Endodermal cell (in vitro differentiated cells): ENCODE measurements around the gene SOX6. TPM values are rescaled to one million over a fixed set of nuclear protein-coding genes. Genes with fewer than 3 reads are reported as not detected.

ENCODE experiments used
- DNase-seq: peaks from one replicate; pipeline ENCODE4 v3.0.0-alpha.2; 2017
- H3K27ac ChIP-seq: 2 replicates; pipeline ENCODE4 v1.5.1; 2013; ENCODE audit warnings: mild to moderate bottlenecking, low read depth, low read length, moderate library complexity
- H3K27me3 ChIP-seq: 2 replicates; pipeline ENCODE4 v1.6.1; 2013; ENCODE audit warnings: mild to moderate bottlenecking, low read length, moderate library complexity; ENCODE audit not compliant: insufficient read depth, control insufficient read depth, poor library complexity, severe bottlenecking
- H3K36me3 ChIP-seq: 2 replicates; pipeline ENCODE4 v1.7.0; 2013; ENCODE audit warnings: mild to moderate bottlenecking, low read length, moderate library complexity; ENCODE audit not compliant: control insufficient read depth, insufficient read depth
- H3K4me1 ChIP-seq: one replicate; pipeline ENCODE4 v1.7.0; 2013; ENCODE audit warnings: low read length; ENCODE audit not compliant: control insufficient read depth, insufficient read depth
- H3K4me3 ChIP-seq: 2 replicates; pipeline ENCODE4 v1.5.1; 2013; ENCODE audit warnings: mild to moderate bottlenecking, low read length, moderate library complexity
- H3K9ac ChIP-seq: 2 replicates; pipeline ENCODE4 v1.6.1; 2013; ENCODE audit warnings: mild to moderate bottlenecking, low read length, moderate library complexity; ENCODE audit not compliant: poor library complexity, severe bottlenecking; ENCODE audit errors: extremely low read depth
- H3K9me3 ChIP-seq: 2 replicates; pipeline ENCODE4 v1.6.1; 2013; ENCODE audit warnings: mild to moderate bottlenecking, low read length, moderate library complexity; ENCODE audit not compliant: control insufficient read depth
- H3K27ac Mint-ChIP-seq: 2 replicates; pipeline ENCODE4 v1.8.0; 2020; ENCODE audit warnings: mixed read lengths
- H3K27me3 Mint-ChIP-seq: 2 replicates; pipeline ENCODE4 v1.8.0; 2021; ENCODE audit warnings: mild to moderate bottlenecking, mixed read lengths; ENCODE audit not compliant: insufficient read depth
- H3K36me3 Mint-ChIP-seq: 2 replicates; pipeline ENCODE4 v1.8.0; 2020; ENCODE audit warnings: low read depth, mixed read lengths
- H3K4me1 Mint-ChIP-seq: 2 replicates; pipeline ENCODE4 v1.8.0; 2020; ENCODE audit warnings: mixed read lengths
- H3K4me3 Mint-ChIP-seq: 2 replicates; pipeline ENCODE4 v1.8.0; 2020; ENCODE audit warnings: mild to moderate bottlenecking, moderate library complexity, mixed read lengths
- H3K9me3 Mint-ChIP-seq: 2 replicates; pipeline ENCODE4 v1.8.0; 2020; ENCODE audit warnings: mild to moderate bottlenecking, mixed read lengths
- WGBS, 2 experiments: methylation state at CpG; one replicate each; pipeline versions ENCODE4 v1.1.5 to v1.1.7; 2013; ENCODE audit warnings: missing lambda C conversion rate in 2 of 2, mixed read lengths in 1 of 2; ENCODE audit not compliant: insufficient coverage in 1 of 2, insufficient read length in 1 of 2; 5-methylcytosine and 5-hydroxymethylcytosine counted together
- total RNA-seq, 2 donors: library from RNA; stranded (reverse); fragmentation: NEBNext Ultra II Directional in 1 of 2; extraction: Animal tissue kit (Norgen Biotek cat#: 25700) in 1 of 2; gene quantifications; 2 replicates in 1 of 2; 3 replicates in 1 of 2; pipeline ENCODE4 v1.2.1, GENCODE V29; 2021
- TF ChIP-seq, protein P1 (sequence below): fragments of 200-600 bp; sonication (generic); conservative IDR thresholded peaks from 2 replicates; pipeline ENCODE4 v1.5.0; 2021; ENCODE audit warnings: antibody characterized with exemption, mild to moderate bottlenecking

Gene SOX6
- total RNA-seq, 2 donors from 2014 or later: 0.13 to 0.20 TPM

DNA sequence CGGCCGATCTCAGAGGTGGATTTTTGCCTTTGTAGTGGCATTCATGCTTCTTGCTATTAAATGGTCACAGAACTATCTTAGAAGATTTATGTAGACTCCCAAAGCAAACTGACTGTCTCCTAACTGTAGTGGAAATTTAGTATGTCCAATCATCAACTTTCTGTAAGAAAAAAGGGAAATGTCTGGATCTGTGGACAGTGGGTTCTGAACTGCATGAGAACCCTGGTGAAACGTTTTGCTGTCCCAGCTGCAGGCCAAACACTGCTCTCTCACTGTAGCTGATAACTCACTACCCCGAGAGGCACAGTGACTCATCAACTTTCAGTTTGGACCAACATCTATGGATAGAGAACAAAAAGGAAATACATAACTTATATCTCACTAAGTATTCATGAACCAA is 387.1 kb downstream of the SOX6 start:
- Histone ChIP-seq H3K9me3 (no peaks in the 10 kb centered on the region), H3K9ac (no peak overlapping the region), H3K27me3 (no peaks in the 10 kb centered on the region), H3K4me1 (no peaks in the 10 kb centered on the region), H3K27ac (no peak overlapping the region), H3K36me3 (no peaks in the 10 kb centered on the region), H3K4me3 (no peak overlapping the region)
- DNase-seq: peak; percentile 53
- no peak overlapping the region for H3K4me3 Mint-ChIP-seq
- peak overlapping the region; percentile 80 for H3K27ac Mint-ChIP-seq
- H3K36me3 Mint-ChIP-seq: no peaks in the 10 kb centered on the region
- TF ChIP-seq, protein P1, sequence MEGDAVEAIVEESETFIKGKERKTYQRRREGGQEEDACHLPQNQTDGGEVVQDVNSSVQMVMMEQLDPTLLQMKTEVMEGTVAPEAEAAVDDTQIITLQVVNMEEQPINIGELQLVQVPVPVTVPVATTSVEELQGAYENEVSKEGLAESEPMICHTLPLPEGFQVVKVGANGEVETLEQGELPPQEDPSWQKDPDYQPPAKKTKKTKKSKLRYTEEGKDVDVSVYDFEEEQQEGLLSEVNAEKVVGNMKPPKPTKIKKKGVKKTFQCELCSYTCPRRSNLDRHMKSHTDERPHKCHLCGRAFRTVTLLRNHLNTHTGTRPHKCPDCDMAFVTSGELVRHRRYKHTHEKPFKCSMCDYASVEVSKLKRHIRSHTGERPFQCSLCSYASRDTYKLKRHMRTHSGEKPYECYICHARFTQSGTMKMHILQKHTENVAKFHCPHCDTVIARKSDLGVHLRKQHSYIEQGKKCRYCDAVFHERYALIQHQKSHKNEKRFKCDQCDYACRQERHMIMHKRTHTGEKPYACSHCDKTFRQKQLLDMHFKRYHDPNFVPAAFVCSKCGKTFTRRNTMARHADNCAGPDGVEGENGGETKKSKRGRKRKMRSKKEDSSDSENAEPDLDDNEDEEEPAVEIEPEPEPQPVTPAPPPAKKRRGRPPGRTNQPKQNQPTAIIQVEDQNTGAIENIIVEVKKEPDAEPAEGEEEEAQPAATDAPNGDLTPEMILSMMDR: no peak
- no peaks in the 10 kb centered on the region for H3K27me3 Mint-ChIP-seq
- WGBS, 2 experiments: 62 to 84% methylated on average over 2 to 4 of the region's 4 CpGs
- no peaks in the 10 kb centered on the region for H3K9me3 Mint-ChIP-seq
- H3K4me1 Mint-ChIP-seq: peaks cover 26% of the 10 kb centered on the region

DNA sequence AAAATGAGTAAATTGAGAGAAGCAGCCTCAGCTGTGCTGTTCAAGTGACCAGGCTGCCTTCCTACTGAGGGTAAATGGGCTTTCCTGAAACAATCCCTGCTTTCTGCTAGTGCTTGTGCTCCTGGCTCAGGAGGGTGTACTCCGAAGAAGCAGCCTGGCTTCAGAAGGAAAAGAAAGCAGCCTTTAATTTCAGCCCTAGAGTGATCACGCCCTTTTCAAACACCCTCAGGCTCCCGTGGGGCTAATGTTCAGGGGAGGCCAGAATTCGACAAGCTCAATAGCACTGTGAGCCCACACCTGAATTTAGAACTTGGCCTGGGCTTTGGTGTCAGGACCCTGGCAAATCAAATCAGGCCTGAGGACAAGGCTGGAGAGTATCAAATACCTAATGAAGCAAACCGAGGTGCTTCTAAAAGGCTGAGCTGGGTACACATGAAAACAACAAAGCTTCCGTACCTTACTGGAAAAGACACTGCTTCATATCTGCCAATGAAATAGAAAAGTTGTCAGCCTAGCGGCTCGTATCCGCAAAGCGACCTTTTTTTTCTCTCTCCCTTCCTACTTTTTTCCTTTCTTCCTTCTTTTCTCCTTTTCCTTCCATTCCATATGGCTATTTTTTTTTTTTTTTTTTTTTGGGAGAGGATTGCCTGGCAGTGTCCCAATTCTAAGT is 387.8 kb downstream of the SOX6 start:
- TF ChIP-seq, protein P1: no peak
- no peak overlapping the region for H3K9ac ChIP-seq
- DNase-seq: peak; percentile 54
- H3K27me3 ChIP-seq: no peaks in the 10 kb centered on the region
- Mint-ChIP-seq H3K27me3 (no peaks in the 10 kb centered on the region), H3K4me3 (no peak overlapping the region), H3K36me3 (no peaks in the 10 kb centered on the region), H3K27ac (peak overlapping the region; percentile 80), H3K4me1 (peaks cover 26% of the 10 kb centered on the region), H3K9me3 (no peaks in the 10 kb centered on the region)
- no peak overlapping the region for H3K4me3 ChIP-seq
- H3K4me1 ChIP-seq: no peaks in the 10 kb centered on the region
- peak overlapping the region; percentile 19 for H3K27ac ChIP-seq
- H3K9me3 ChIP-seq: no peaks in the 10 kb centered on the region
- WGBS, 2 experiments: 79 to 80% methylated on average over 4 to 10 of the region's 10 CpGs
- H3K36me3 ChIP-seq: no peaks in the 10 kb centered on the region

DNA sequence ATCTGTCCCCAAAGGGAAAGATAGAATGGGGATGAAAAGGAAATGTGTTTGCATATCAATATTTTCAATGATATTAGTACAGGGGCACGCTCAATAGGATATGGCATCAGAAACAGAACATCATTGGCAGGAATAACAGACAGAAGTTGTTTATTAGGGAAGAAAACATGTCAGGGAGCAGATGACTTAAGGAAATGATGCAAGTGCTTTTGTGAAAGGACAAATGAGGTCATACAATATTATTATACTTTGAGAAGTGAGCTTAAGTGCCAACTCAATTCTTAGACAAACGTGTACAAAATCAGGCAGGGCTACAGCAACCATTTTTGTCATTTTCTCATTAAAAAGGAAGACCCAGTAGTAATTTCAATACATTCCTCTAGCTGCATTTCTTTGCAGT is 388.4 kb downstream of the SOX6 start:
- Mint-ChIP-seq H3K27ac (no peak overlapping the region), H3K4me1 (peaks cover 26% of the 10 kb centered on the region), H3K4me3 (no peak overlapping the region), H3K9me3 (no peaks in the 10 kb centered on the region), H3K27me3 (no peaks in the 10 kb centered on the region), H3K36me3 (no peaks in the 10 kb centered on the region)
- no peak overlapping the region for H3K9ac ChIP-seq
- no peaks in the 10 kb centered on the region for H3K9me3 ChIP-seq
- peak overlapping the region; percentile 19 for H3K27ac ChIP-seq
- TF ChIP-seq, protein P1: no peak
- H3K4me1 ChIP-seq: no peaks in the 10 kb centered on the region
- DNase-seq: no peak
- H3K27me3 ChIP-seq: no peaks in the 10 kb centered on the region
- no peaks in the 10 kb centered on the region for H3K36me3 ChIP-seq
- H3K4me3 ChIP-seq: no peak overlapping the region
- 85 to 86% methylated on average over 2 of the region's 2 CpGs for WGBS, 2 experiments
